ENCODE measurements around the gene FAM186B. TPM values are rescaled to one million over a fixed set of nuclear protein-coding genes. Genes with fewer than 3 reads are reported as not detected.

Gene FAM186B
- total RNA-seq, 4 donors from 2014 or later, result 0.35 to 1.0 TPM; not detected in 2

DNA sequence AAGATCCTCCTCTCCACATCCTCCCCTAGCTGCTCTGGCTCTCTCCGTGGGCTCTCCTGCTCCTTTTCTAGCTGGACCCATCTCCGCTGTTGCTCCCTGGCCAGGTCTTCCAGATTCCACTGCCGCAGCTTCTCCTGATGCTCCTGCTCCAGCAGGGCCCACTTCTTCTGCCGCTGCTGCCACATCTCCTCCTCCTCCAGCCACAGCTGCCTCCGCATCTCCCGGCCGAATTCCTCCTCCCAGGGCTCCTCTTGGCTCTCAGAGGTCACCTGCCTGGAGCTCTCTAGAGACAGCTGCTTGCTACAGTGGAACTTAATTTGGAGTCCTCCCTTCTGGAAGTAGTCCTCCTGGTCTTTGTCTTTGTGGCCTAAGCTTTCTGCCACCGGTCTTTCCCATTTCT lies 5.5 kb downstream of the FAM186B start:
- H3K9me3 ChIP-seq, result no peaks in the 10 kb centered on the region
- TF ChIP-seq, protein P1, sequence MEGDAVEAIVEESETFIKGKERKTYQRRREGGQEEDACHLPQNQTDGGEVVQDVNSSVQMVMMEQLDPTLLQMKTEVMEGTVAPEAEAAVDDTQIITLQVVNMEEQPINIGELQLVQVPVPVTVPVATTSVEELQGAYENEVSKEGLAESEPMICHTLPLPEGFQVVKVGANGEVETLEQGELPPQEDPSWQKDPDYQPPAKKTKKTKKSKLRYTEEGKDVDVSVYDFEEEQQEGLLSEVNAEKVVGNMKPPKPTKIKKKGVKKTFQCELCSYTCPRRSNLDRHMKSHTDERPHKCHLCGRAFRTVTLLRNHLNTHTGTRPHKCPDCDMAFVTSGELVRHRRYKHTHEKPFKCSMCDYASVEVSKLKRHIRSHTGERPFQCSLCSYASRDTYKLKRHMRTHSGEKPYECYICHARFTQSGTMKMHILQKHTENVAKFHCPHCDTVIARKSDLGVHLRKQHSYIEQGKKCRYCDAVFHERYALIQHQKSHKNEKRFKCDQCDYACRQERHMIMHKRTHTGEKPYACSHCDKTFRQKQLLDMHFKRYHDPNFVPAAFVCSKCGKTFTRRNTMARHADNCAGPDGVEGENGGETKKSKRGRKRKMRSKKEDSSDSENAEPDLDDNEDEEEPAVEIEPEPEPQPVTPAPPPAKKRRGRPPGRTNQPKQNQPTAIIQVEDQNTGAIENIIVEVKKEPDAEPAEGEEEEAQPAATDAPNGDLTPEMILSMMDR (IDR thresholded peaks at IDR 0.05), result no peak
- TF ChIP-seq POLR2A (IDR thresholded peaks at IDR 0.05), result no peak

DNA sequence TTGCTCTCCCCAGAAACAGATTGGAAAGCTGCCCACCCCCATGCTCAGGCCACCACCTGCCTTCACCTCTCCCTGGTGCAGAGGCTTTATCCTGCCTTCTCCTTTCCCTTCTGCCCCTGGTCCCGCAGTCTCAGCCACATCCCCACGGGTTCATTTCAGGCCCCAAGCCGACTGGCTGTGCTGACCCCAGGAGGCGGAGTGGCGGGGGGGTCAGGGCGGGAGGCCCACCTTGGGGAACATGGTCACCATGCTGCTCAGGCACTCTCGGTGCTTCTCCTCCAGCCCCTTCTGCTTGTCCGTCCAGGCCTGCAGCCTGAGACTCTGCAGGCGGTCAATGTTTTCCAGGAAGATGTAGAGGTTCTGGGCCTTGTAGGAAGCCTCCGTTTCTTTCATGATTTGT lies 6.9 kb downstream of the FAM186B start:
- DNase-seq, result no peak
- no peak for TF ChIP-seq POLR2A (IDR thresholded peaks at IDR 0.05)
- TF ChIP-seq, protein P1 (IDR thresholded peaks at IDR 0.05), result no peak
- H3K4me1 ChIP-seq, result no peaks in the 10 kb centered on the region
- no peaks in the 10 kb centered on the region for H3K36me3 ChIP-seq
- no peaks in the 10 kb centered on the region for H3K27me3 ChIP-seq
- H3K27ac ChIP-seq, result no peak overlapping the region
- no peaks in the 10 kb centered on the region for H3K9me3 ChIP-seq
- no peak overlapping the region for H3K4me3 ChIP-seq

More for the DNA sequence above, 5.5 kb downstream of the FAM186B start:
- H3K27ac ChIP-seq, result no peak overlapping the region
- H3K4me1 ChIP-seq, result no peaks in the 10 kb centered on the region
- H3K4me3 ChIP-seq, result no peak overlapping the region
- H3K27me3 ChIP-seq, result no peaks in the 10 kb centered on the region
- H3K36me3 ChIP-seq, result no peaks in the 10 kb centered on the region
- DNase-seq, result no peak

DNA sequence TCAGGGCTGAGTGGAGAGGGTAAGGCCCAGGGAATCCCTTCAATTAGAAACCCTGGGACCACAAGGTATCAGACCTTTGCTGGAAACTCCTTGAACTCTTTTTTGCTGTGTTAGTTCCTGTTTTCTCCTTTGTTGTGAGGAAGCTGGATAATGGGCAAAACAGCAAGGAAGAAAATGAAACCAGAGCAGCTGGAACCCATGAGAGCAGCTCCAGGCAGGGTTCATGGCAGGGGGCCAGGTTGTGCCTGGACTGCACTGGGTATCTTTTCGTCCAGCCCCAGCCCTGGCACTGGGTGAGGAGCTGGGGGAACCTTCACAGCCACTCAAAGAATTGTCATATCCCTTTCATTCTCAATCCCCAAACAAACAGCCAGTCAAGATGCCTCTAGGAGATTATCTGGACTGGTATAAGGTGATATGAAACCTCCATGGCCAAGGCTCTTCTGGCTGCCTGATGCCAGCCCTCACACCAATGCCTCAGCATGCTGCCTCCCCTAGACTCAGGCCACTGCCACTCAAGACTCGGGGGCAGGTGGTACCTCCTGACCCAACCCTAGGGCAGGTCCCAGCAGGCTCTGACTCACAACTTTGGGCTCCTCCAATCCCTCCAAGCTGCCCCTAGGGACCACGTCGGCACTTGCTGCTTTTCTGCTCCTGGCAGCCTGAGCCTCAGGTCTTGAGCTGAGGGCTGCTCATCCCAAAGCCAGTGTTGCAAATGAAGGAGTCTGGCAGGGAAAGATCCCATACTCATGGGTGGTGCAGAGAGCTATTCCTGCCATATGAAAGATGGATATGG lies 16.5 kb downstream of the FAM186B start:
- no peak for TF ChIP-seq POLR2A (IDR thresholded peaks at IDR 0.05)
- Histone ChIP-seq H3K36me3 (no peaks in the 10 kb centered on the region), H3K9me3 (no peaks in the 10 kb centered on the region), H3K27me3 (no peaks in the 10 kb centered on the region), H3K4me1 (no peaks in the 10 kb centered on the region), H3K27ac (no peak overlapping the region), H3K4me3 (no peak overlapping the region)
- DNase-seq, result no peak

DNA sequence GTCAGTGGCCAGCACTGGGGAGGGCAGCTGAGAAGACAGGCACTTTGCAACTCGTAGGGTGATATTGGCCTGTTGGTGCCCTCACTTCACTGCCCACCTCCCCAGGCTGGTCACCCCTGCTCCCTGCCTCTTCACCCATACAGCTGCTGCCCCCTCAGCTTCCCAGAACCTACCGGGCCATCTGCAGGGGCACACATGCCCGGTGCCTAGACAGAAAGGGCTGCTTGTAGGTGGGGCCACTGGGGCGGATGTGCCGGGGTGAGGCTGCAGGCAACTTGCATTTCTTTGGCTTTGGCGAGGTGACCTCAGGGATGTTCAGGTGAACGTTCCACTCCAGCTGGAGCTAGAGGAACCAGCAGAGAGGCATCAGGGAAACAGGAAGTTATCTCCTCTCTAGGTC lies 17.2 kb downstream of the FAM186B start:
- Histone ChIP-seq H3K27ac (no peak overlapping the region), H3K27me3 (no peaks in the 10 kb centered on the region), H3K9me3 (no peaks in the 10 kb centered on the region), H3K4me1 (no peaks in the 10 kb centered on the region), H3K4me3 (no peak overlapping the region), H3K36me3 (no peaks in the 10 kb centered on the region)
- DNase-seq, result no peak
- TF ChIP-seq, protein P1 (IDR thresholded peaks at IDR 0.05), result no peak
- no peak for TF ChIP-seq POLR2A (IDR thresholded peaks at IDR 0.05)

DNA sequence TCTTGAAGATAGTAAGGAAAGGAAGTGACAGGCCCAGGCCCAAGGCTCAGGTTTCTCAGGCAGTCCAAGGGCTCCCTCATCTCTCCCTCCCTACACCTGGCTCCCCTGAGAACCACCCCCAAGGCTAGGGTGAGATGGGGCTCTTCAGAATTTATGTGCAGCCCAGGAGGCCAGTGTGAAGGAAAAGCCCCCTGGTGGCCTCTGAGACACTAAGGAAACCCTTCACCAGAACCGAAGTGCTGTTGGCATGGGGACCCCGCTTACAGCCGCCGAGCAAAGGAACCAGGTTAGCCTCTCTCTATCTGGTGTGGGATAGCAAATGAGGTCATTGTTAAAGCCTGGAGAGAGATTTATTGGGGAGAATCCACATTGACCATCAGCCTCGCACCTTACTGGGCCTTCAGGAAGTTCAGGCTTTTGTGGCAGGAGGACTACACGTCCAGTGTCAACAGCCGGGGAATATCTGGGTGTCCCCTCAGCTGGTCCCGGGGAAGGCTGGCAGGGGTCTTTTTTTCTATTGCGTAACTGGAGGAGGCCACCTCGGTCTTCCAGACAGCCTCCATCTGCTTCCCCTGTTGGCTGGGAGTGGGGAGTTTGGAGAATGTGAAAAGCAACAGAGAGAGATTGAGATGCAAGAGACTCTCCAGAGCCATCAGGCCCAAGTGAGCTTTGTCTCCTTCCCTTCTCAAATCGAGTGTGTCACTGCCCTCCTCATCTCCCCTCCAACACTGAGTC lies 18.1 kb downstream of the FAM186B start:
- TF ChIP-seq POLR2A (IDR thresholded peaks at IDR 0.05), result no peak
- TF ChIP-seq, protein P1 (IDR thresholded peaks at IDR 0.05), result no peak
- Histone ChIP-seq H3K9me3 (no peaks in the 10 kb centered on the region), H3K27me3 (no peaks in the 10 kb centered on the region), H3K4me3 (no peak overlapping the region), H3K36me3 (no peaks in the 10 kb centered on the region), H3K27ac (no peak overlapping the region), H3K4me1 (peaks cover 0 to 5% (median 0%) of the 10 kb centered on the region in 4 donors)
- no peak for DNase-seq

Data from Peyer's patch (tissue), 4 donors.